GM12892 (cell line): ENCODE data around the gene COL18A1.
"Not testable (repeated sequence)": the region's sequence is repeated elsewhere in the genome, so short reads cannot be mapped to it uniquely, and the experiment has no call there.

Experiments used
- DNase-seq: peaks from one replicate; pipeline ENCODE4 v3.0.0; 2011; ENCODE audit not compliant: insufficient read length
- FAIRE-seq: peaks from 2 replicates; lab custom pipeline; 2011; peaks lifted over from hg19 to GRCh38; lab: Jason Lieb, UNC
- POLR2A ChIP-seq: IDR thresholded peaks from 2 replicates; pipeline ENCODE4 v1.6.1; 2011; ENCODE audit warnings: low read depth, low read length, control low read depth
- POLR2AphosphoS5 ChIP-seq: IDR thresholded peaks from 2 replicates; pipeline ENCODE4 v1.6.1; 2011; ENCODE audit warnings: low read depth, low read length, control low read depth
- TAF1 ChIP-seq: IDR thresholded peaks from 2 replicates; pipeline ENCODE4 v1.6.1; 2011; ENCODE audit warnings: low read depth, mild to moderate bottlenecking, control low read depth, low read length, borderline replicate concordance

Gene COL18A1

GRCh38 chr21:45431781-45432572 lies 27.0 kb downstream of the COL18A1 start:
- no peak for DNase-seq
- TF ChIP-seq POLR2A (no peak), POLR2AphosphoS5 (no peak), TAF1 (no peak)
- no peak for FAIRE-seq

DNA sequence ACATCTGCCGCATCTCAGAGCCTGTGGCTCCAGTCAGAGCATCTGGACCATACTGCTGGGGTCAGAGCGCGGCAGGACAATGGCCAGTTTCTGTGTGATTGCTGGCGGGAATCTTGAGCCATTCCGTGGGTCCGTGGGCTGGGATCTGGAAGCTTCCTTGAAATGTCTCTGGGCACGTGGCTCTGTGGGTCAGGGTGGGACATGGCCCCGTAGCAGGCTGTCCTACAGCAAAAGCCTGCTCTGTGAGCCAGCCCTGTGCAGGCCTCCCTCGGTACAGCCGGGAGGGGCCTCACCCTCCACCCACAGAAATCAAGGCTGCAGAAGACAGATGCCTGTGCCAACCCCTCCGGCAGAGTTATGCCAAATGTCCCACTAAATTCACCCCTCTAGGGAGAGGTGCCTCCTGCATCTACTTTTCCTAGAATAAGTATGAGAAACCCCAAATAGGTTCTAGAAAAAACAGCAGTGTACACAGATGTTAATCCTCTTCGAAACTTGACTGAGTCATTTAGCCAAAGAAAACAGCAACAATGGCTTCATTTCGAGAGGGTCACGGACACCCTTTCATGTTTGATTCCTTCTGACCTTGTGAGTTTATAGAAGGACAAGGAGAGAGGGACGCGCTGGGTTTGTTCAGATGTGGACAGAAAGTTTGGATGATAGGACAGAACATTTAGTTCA lies 27.8 kb downstream of the COL18A1 start:
- FAIRE-seq (no peak), DNase-seq (no peak)
- TF ChIP-seq POLR2A = no peak
- TF ChIP-seq POLR2AphosphoS5 = no peak
- no peak for TF ChIP-seq TAF1

GRCh38 chr21:45433301-45433700 lies 28.3 kb downstream of the COL18A1 start:
- no peak for TF ChIP-seq POLR2A
- TF ChIP-seq POLR2AphosphoS5 = no peak
- TF ChIP-seq TAF1 = no peak
- DNase-seq = no peak
- no peak for FAIRE-seq

GRCh38 chr21:45433911-45434644 lies 29.1 kb downstream of the COL18A1 start:
- DNase-seq = no peak

GRCh38 chr21:45434645-45435217 lies 29.8 kb downstream of the COL18A1 start:
- TF ChIP-seq POLR2AphosphoS5 = no peak
- TF ChIP-seq POLR2A = no peak
- TF ChIP-seq TAF1 = no peak
- DNase-seq (no peak), FAIRE-seq (no peak)

More at GRCh38 chr21:45433911-45434644, 29.1 kb downstream of the COL18A1 start:
- TF ChIP-seq POLR2AphosphoS5 (no peak), TAF1 (no peak)
- no peak for FAIRE-seq

- FAIRE-seq (no peak), DNase-seq (no peak)
- TF ChIP-seq TAF1 (no peak), POLR2AphosphoS5 (no peak)
Observed at GRCh38 chr21:45435405-45435981, 30.5 kb downstream of the COL18A1 start.

DNA sequence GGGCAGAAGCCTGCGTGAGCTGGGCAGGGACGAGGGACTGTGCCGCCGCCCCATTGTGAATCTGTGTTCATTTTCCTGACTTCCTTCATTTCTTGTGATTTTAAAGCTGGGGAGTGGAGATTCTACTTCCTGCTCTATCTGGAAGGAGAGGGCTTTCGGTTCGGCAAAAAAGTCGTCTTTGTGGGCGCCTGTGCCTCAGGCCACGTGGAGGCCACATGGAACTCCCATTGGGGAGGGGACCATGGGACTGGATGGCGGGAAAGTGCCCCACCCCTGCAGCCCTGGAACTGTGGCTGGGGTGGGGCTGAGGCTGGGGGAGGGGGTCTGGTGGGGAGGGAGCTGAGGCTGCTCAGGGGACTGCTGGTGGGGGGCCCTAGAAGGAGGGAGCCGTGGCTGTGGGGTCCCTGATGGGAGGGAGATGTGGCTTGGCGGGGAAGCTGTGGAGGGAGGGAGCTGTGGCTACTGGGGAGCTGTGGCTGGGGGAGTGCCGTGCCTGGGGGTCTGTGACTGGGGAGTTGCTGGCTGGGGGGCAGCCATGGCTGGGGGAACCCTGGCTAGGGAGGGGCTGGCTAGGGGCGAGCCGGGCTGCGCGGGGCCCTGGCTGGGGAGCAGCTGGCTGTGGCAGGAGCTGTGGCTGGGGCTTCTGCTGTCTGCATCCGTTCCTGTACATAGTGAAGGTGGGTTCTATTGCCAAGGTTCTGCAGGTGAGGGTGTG lies 31.5 kb downstream of the COL18A1 start:
- TF ChIP-seq POLR2A = no peak
- DNase-seq = no peak
- FAIRE-seq = no peak

GRCh38 chr21:45437844-45438243 lies 32.9 kb downstream of the COL18A1 start:
- FAIRE-seq, DNase-seq: not testable (repeated sequence)

DNA sequence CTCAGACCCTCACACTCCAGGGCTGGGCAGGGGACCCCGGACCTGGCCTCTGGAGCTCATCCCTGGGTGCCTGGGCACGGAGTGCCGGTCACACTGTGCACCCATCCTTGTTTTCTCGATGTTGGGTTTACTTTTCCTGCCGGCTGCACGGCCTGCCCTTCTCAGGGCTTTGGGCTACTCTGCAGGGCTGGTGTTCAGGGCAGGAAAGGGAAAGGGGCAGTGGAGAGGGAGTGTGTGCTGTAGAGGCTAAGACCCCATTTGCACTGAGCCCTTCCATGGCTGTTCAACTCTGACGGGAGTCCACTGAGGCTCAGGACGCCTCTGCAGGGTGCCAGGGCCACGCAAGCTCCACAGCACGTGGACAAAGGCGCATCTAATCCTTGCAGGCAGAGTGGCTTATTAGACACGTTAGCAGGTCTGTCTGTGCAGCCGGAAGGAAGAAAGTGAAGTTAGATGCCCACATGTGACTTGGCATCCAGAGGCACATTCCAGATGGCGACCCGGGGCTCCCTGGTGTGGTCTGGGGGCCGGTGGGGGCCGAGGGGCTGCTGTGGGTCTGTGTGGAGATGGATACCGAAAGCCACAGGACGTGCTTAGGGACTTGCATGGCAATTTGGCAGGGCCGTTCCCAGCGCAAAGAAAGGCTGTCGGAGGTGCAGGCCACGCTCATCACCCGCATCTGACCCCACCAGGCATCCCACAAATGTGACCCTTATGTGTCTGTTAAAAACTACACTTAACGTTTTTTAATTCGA lies 33.6 kb downstream of the COL18A1 start:
- FAIRE-seq = no peak
- no peak for DNase-seq
- TF ChIP-seq POLR2AphosphoS5 (no peak), POLR2A (no peak), TAF1 (no peak)

- TF ChIP-seq POLR2AphosphoS5 (no peak), POLR2A (no peak), TAF1 (no peak)
- DNase-seq = peak; percentile 98
- peak; percentile 91 for FAIRE-seq
Observed at GRCh38 chr21:45439161-45439872, 34.4 kb downstream of the COL18A1 start.
